ENCODE measurements around the gene TRDMT1.

TRDMT1 gene

DNA sequence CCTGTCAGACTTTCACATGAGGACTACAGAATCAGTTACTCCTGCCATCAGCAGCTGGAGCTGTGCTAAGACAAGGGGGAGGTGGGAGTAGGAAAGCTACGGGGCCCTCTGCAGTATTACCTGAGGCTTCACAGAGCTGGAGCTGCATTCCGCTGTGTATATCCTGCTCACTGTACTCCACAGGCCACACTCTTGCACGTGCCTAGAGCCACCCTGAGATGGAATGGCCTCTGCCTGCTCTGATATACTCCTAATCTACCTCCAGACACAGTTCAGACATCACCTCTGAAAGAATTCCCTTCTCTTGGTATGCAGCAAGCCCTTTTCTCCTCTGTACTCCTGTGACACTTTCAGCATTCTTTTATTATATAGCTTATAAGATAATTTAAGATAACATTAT lies 34.8 kb downstream of the TRDMT1 start:
- Histone ChIP-seq H3K4ac (ENCODE audit: low read depth, low read length) (no peak overlapping the region), H4K5ac (ENCODE audit: low read length) (no peak overlapping the region), H3K4me2 (ENCODE audit: low read length) (no peak overlapping the region), H3K4me1 (ENCODE audit: control insufficient read depth, low read depth, low read length) (no peaks in the 10 kb centered on the region), H3K4me3 (ENCODE audit: low read length) (no peak overlapping the region), H3K23ac (ENCODE audit: low read length) (no peak overlapping the region), H3K27ac (ENCODE audit: low read depth, low read length) (no peak overlapping the region), H3K9ac (ENCODE audit: low read length) (no peak overlapping the region), H3K18ac (ENCODE audit: low read length) (no peak overlapping the region), H4K8ac (ENCODE audit: low read depth, low read length) (no peak overlapping the region), H3K56ac (ENCODE audit: low read length) (no peak overlapping the region), H3K79me1 (ENCODE audit: low read length) (no peaks in the 10 kb centered on the region), H3K36me3 (ENCODE audit: control insufficient read depth, insufficient read depth, low read length) (no peaks in the 10 kb centered on the region), H2BK15ac (replicated peaks; ENCODE audit: low read depth) (no peak overlapping the region), H3K79me2 (ENCODE audit: control insufficient read depth, insufficient read depth, low read length) (no peaks in the 10 kb centered on the region), H2AK5ac (ENCODE audit: low read length) (no peak overlapping the region), H2BK120ac (ENCODE audit: low read depth, low read length) (no peak overlapping the region), H2BK5ac (ENCODE audit: low read length) (no peak overlapping the region), H3K27me3 (ENCODE audit: insufficient read depth, low read length, poor library complexity) (no peaks in the 10 kb centered on the region)
- DNase-seq: no peak
- WGBS (ENCODE audit: extremely low coverage, insufficient coverage, low lambda C conversion rate): no CpG with 5 or more reads among the region's 3 CpGs

DNA sequence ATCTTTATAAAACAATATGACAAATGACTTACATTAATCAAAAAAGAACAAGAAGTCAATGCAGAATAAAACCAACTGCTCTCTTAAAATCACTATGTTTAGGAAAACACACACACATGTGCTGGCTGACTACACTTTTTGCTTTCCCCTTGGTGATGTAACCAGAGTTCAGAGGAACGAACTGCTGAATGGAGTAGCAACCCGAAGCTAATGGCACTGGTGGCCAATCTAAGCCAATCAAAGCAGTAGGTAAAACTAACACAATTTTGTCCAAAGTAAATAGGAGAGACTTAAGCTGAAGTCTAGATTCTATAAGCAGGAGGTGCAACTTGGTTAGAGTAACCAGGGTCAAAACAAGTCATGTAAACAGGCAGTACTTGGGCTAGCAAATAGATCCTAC lies 38.6 kb downstream of the TRDMT1 start:
- no peaks in the 10 kb centered on the region for H3K36me3 ChIP-seq (ENCODE audit: control insufficient read depth, insufficient read depth, low read length)
- H3K4me2 ChIP-seq (ENCODE audit: low read length): no peak overlapping the region
- H4K5ac ChIP-seq (ENCODE audit: low read length): no peak overlapping the region
- H3K27ac ChIP-seq (ENCODE audit: low read depth, low read length): no peak overlapping the region
- H3K9ac ChIP-seq (ENCODE audit: low read length): no peak overlapping the region
- no peaks in the 10 kb centered on the region for H3K4me1 ChIP-seq (ENCODE audit: control insufficient read depth, low read depth, low read length)
- H3K79me2 ChIP-seq (ENCODE audit: control insufficient read depth, insufficient read depth, low read length): no peaks in the 10 kb centered on the region
- H3K4ac ChIP-seq (ENCODE audit: low read depth, low read length): no peak overlapping the region
- H3K56ac ChIP-seq (ENCODE audit: low read length): no peak overlapping the region
- H3K79me1 ChIP-seq (ENCODE audit: low read length): no peaks in the 10 kb centered on the region
- H2AK5ac ChIP-seq (ENCODE audit: low read length): no peak overlapping the region
- no peak for DNase-seq
- H2BK5ac ChIP-seq (ENCODE audit: low read length): no peak overlapping the region
- no peaks in the 10 kb centered on the region for H3K27me3 ChIP-seq (ENCODE audit: insufficient read depth, low read length, poor library complexity)
- H3K23ac ChIP-seq (ENCODE audit: low read length): no peak overlapping the region
- H3K18ac ChIP-seq (ENCODE audit: low read length): no peak overlapping the region
- no peak overlapping the region for H3K4me3 ChIP-seq (ENCODE audit: low read length)
- no peak overlapping the region for H4K8ac ChIP-seq (ENCODE audit: low read depth, low read length)
- H2BK15ac ChIP-seq (replicated peaks; ENCODE audit: low read depth): no peak overlapping the region
- no peak overlapping the region for H2BK120ac ChIP-seq (ENCODE audit: low read depth, low read length)
- WGBS (ENCODE audit: extremely low coverage, insufficient coverage, low lambda C conversion rate): no CpG with 5 or more reads among the region's 2 CpGs

DNA sequence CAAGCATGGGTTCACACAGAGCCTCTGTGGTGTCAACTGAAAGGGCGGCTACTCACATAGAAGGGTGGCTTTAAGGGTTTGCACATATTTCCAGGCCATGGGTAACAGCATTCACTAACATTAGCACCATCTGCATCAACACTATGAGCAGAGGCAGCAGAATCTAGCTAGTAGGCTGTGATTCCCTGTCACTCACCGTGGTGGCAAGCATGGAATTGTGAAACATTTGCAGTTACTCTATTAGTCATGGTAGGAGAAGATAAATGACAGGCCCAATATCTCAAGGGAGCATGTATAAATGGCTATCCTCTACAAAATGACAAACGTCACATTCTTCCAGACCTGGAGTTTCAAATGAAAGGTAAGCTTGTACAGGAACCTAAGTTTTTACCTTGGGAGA lies 39.7 kb downstream of the TRDMT1 start:
- Histone ChIP-seq H3K4me1 (ENCODE audit: control insufficient read depth, low read depth, low read length) (no peaks in the 10 kb centered on the region), H3K4me3 (ENCODE audit: low read length) (no peak overlapping the region), H3K36me3 (ENCODE audit: control insufficient read depth, insufficient read depth, low read length) (no peaks in the 10 kb centered on the region), H3K4me2 (ENCODE audit: low read length) (no peak overlapping the region), H4K5ac (ENCODE audit: low read length) (no peak overlapping the region), H2BK15ac (replicated peaks; ENCODE audit: low read depth) (no peak overlapping the region), H3K27ac (ENCODE audit: low read depth, low read length) (no peak overlapping the region), H3K18ac (ENCODE audit: low read length) (no peak overlapping the region), H3K4ac (ENCODE audit: low read depth, low read length) (no peak overlapping the region), H2BK5ac (ENCODE audit: low read length) (no peak overlapping the region), H3K79me2 (ENCODE audit: control insufficient read depth, insufficient read depth, low read length) (no peaks in the 10 kb centered on the region), H3K56ac (ENCODE audit: low read length) (no peak overlapping the region), H3K9ac (ENCODE audit: low read length) (no peak overlapping the region), H2AK5ac (ENCODE audit: low read length) (no peak overlapping the region), H3K27me3 (ENCODE audit: insufficient read depth, low read length, poor library complexity) (no peaks in the 10 kb centered on the region), H2BK120ac (ENCODE audit: low read depth, low read length) (no peak overlapping the region), H4K8ac (ENCODE audit: low read depth, low read length) (no peak overlapping the region), H3K79me1 (ENCODE audit: low read length) (no peaks in the 10 kb centered on the region), H3K23ac (ENCODE audit: low read length) (no peak overlapping the region)
- WGBS (ENCODE audit: extremely low coverage, insufficient coverage, low lambda C conversion rate): no CpG with 5 or more reads among the region's 3 CpGs
- DNase-seq: no peak

DNA sequence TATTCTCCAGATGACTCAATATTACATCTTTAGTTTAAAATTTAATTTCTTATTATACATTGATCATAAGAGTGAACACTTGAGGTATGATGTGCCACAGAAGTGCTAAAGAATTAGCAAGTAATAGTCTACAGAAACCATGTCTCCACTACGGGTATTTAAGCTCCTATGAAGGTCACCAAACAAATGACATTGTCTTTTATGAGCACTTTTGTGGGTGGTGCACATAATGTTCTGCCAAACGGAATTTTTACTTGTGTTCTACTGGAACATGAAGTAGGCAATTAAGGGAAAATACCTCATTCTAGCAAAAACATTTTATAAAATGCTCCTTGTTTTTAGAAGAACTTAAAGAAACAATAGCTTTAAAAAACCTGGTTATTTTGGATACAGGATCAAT lies 44.4 kb downstream of the TRDMT1 start:
- no peak overlapping the region for H3K18ac ChIP-seq (ENCODE audit: low read length)
- no peak overlapping the region for H3K27ac ChIP-seq (ENCODE audit: low read depth, low read length)
- H3K4me3 ChIP-seq (ENCODE audit: low read length): no peak overlapping the region
- no peaks in the 10 kb centered on the region for H3K27me3 ChIP-seq (ENCODE audit: insufficient read depth, low read length, poor library complexity)
- DNase-seq: no peak
- H2BK15ac ChIP-seq (replicated peaks; ENCODE audit: low read depth): no peak overlapping the region
- H4K5ac ChIP-seq (ENCODE audit: low read length): no peak overlapping the region
- H4K8ac ChIP-seq (ENCODE audit: low read depth, low read length): no peak overlapping the region
- H2AK5ac ChIP-seq (ENCODE audit: low read length): no peak overlapping the region
- no peaks in the 10 kb centered on the region for H3K79me1 ChIP-seq (ENCODE audit: low read length)
- no peaks in the 10 kb centered on the region for H3K79me2 ChIP-seq (ENCODE audit: control insufficient read depth, insufficient read depth, low read length)
- WGBS (ENCODE audit: extremely low coverage, insufficient coverage, low lambda C conversion rate): no CpG with 5 or more reads among the region's 2 CpGs
- H3K23ac ChIP-seq (ENCODE audit: low read length): no peak overlapping the region
- H3K4ac ChIP-seq (ENCODE audit: low read depth, low read length): no peak overlapping the region
- H3K4me2 ChIP-seq (ENCODE audit: low read length): no peak overlapping the region
- no peak overlapping the region for H2BK5ac ChIP-seq (ENCODE audit: low read length)
- no peaks in the 10 kb centered on the region for H3K36me3 ChIP-seq (ENCODE audit: control insufficient read depth, insufficient read depth, low read length)
- H2BK120ac ChIP-seq (ENCODE audit: low read depth, low read length): no peak overlapping the region
- H3K4me1 ChIP-seq (ENCODE audit: control insufficient read depth, low read depth, low read length): no peaks in the 10 kb centered on the region
- no peak overlapping the region for H3K56ac ChIP-seq (ENCODE audit: low read length)
- H3K9ac ChIP-seq (ENCODE audit: low read length): no peak overlapping the region

DNA sequence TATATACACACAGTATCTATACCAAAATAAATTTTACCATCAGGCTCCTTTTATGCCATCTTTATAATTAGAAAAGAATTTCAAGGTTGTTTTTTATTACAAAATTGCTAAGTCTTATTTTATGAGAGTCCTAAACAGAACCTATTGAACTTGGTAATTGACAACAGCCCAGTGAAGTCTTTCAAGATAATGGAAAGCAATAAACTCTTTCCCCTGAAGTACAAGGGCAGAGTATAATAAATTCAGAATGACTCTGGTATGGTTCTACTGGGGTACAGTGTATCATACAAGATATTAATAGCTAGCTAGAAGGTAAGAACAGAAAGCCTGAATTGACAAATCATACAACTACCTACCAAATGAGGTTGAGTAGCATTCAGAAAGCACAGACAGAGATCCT lies 45.6 kb downstream of the TRDMT1 start:
- H3K27ac ChIP-seq (ENCODE audit: low read depth, low read length): no peak overlapping the region
- no peak overlapping the region for H2BK120ac ChIP-seq (ENCODE audit: low read depth, low read length)
- no peaks in the 10 kb centered on the region for H3K27me3 ChIP-seq (ENCODE audit: insufficient read depth, low read length, poor library complexity)
- H3K79me2 ChIP-seq (ENCODE audit: control insufficient read depth, insufficient read depth, low read length): no peaks in the 10 kb centered on the region
- no peak overlapping the region for H3K18ac ChIP-seq (ENCODE audit: low read length)
- H3K23ac ChIP-seq (ENCODE audit: low read length): no peak overlapping the region
- H4K8ac ChIP-seq (ENCODE audit: low read depth, low read length): no peak overlapping the region
- H2AK5ac ChIP-seq (ENCODE audit: low read length): no peak overlapping the region
- no peak overlapping the region for H3K9ac ChIP-seq (ENCODE audit: low read length)
- no peak overlapping the region for H3K4ac ChIP-seq (ENCODE audit: low read depth, low read length)
- H2BK15ac ChIP-seq (replicated peaks; ENCODE audit: low read depth): no peak overlapping the region
- H3K56ac ChIP-seq (ENCODE audit: low read length): no peak overlapping the region
- no peak for DNase-seq
- H2BK5ac ChIP-seq (ENCODE audit: low read length): no peak overlapping the region
- H3K36me3 ChIP-seq (ENCODE audit: control insufficient read depth, insufficient read depth, low read length): no peaks in the 10 kb centered on the region
- no peaks in the 10 kb centered on the region for H3K4me1 ChIP-seq (ENCODE audit: control insufficient read depth, low read depth, low read length)
- H3K79me1 ChIP-seq (ENCODE audit: low read length): no peaks in the 10 kb centered on the region
- H4K5ac ChIP-seq (ENCODE audit: low read length): no peak overlapping the region
- H3K4me2 ChIP-seq (ENCODE audit: low read length): no peak overlapping the region
- H3K4me3 ChIP-seq (ENCODE audit: low read length): no peak overlapping the region

DNA sequence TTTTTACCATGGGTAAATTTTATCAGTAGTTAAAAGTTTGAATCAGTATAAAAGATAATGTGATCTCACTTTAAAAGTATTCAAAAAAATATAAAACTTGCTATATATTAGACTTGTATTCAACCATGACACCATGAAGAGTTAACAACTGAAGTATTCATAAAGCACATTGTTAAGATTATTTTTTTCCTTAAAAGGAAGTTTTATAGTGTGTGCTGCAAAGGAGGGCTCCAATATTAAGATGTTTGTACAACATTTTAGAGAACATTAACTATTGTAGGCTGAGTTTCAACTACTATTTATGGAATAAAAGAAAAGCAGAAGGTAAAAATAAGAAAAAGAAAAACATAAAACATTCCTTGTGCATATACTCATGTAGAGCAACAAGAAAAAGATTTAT lies 47.4 kb downstream of the TRDMT1 start:
- H3K27me3 ChIP-seq (ENCODE audit: insufficient read depth, low read length, poor library complexity): no peaks in the 10 kb centered on the region
- H3K9ac ChIP-seq (ENCODE audit: low read length): no peak overlapping the region
- no peak overlapping the region for H4K8ac ChIP-seq (ENCODE audit: low read depth, low read length)
- H4K5ac ChIP-seq (ENCODE audit: low read length): no peak overlapping the region
- H3K23ac ChIP-seq (ENCODE audit: low read length): no peak overlapping the region
- H3K4me2 ChIP-seq (ENCODE audit: low read length): no peak overlapping the region
- no peak overlapping the region for H2BK120ac ChIP-seq (ENCODE audit: low read depth, low read length)
- no peak overlapping the region for H2AK5ac ChIP-seq (ENCODE audit: low read length)
- no peaks in the 10 kb centered on the region for H3K79me1 ChIP-seq (ENCODE audit: low read length)
- no peak for DNase-seq
- H3K4me1 ChIP-seq (ENCODE audit: control insufficient read depth, low read depth, low read length): no peaks in the 10 kb centered on the region
- no peak overlapping the region for H2BK15ac ChIP-seq (replicated peaks; ENCODE audit: low read depth)
- no peak overlapping the region for H3K4ac ChIP-seq (ENCODE audit: low read depth, low read length)
- H3K4me3 ChIP-seq (ENCODE audit: low read length): no peak overlapping the region
- no peaks in the 10 kb centered on the region for H3K79me2 ChIP-seq (ENCODE audit: control insufficient read depth, insufficient read depth, low read length)
- no peaks in the 10 kb centered on the region for H3K36me3 ChIP-seq (ENCODE audit: control insufficient read depth, insufficient read depth, low read length)
- no peak overlapping the region for H3K56ac ChIP-seq (ENCODE audit: low read length)
- H3K18ac ChIP-seq (ENCODE audit: low read length): no peak overlapping the region
- H2BK5ac ChIP-seq (ENCODE audit: low read length): no peak overlapping the region
- H3K27ac ChIP-seq (ENCODE audit: low read depth, low read length): no peak overlapping the region
